ENCODE data around the gene ADAM8.
A peak's percentile ranks its signal among the peaks of the same experiment; 100 is the strongest.

Gene ADAM8

GRCh38 chr10:133312769-133313145 lies 36.1 kb upstream of the ADAM8 start:
- ChIA-PET CTCF (no interaction called here), POLR2A (ENCODE audit: low non-redundant PET) (no interaction called here)
- no peak overlapping the region for H3K27ac ChIP-seq
- TF ChIP-seq, protein P1, sequence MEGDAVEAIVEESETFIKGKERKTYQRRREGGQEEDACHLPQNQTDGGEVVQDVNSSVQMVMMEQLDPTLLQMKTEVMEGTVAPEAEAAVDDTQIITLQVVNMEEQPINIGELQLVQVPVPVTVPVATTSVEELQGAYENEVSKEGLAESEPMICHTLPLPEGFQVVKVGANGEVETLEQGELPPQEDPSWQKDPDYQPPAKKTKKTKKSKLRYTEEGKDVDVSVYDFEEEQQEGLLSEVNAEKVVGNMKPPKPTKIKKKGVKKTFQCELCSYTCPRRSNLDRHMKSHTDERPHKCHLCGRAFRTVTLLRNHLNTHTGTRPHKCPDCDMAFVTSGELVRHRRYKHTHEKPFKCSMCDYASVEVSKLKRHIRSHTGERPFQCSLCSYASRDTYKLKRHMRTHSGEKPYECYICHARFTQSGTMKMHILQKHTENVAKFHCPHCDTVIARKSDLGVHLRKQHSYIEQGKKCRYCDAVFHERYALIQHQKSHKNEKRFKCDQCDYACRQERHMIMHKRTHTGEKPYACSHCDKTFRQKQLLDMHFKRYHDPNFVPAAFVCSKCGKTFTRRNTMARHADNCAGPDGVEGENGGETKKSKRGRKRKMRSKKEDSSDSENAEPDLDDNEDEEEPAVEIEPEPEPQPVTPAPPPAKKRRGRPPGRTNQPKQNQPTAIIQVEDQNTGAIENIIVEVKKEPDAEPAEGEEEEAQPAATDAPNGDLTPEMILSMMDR (conservative IDR thresholded peaks at IDR 0.05; ENCODE audit: low read depth) = no peak
- DNase-seq (ENCODE audit: low spot score) = no peak

DNA sequence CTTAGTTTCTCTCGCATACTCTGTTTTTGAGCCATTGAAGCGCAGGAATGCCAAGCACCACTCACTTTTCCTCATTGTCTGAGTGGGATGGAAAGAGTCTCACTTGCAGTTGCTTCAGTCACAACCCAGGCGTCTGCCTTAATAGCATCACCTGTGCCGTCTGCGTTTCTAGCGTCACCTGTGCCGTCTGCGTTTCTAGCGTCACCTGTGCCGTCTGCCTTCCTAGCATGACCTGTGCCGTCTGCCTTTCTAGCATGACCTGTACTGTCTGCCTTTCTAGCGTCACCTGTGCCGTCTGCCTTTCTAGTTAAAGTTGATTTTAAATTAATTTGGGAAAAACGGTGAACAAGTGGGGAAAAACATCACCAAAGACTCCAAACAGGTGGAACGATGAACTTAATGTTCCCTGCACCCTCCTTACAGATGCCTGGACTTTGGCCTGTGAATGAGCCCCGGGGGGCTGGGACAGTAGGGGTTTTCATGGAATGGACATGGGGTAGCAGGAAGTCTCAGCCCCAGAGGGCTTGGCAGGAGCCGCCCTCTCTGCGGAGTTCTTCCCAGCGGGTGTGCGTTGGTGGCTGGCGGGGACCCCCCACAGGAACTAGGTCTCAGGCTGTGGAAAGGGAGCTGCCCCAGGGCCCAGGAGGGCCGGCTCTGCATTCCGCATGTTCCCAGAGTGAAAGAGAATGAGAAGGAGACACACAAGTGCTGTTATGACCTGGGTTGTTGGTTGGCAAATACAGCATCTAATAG lies 35.5 kb upstream of the ADAM8 start:
- ChIA-PET CTCF (interaction anchor here (1.4 kb wide), 1 partner anchor 18 kb away, joined by 8 read pairs; no protein-coding TSS in a partner anchor), POLR2A (ENCODE audit: low non-redundant PET) (no interaction called here)
- H3K27ac ChIP-seq = no peak overlapping the region
- TF ChIP-seq, protein P1 (conservative IDR thresholded peaks at IDR 0.05; ENCODE audit: low read depth) = no peak
- no peak for DNase-seq (ENCODE audit: low spot score)

DNA sequence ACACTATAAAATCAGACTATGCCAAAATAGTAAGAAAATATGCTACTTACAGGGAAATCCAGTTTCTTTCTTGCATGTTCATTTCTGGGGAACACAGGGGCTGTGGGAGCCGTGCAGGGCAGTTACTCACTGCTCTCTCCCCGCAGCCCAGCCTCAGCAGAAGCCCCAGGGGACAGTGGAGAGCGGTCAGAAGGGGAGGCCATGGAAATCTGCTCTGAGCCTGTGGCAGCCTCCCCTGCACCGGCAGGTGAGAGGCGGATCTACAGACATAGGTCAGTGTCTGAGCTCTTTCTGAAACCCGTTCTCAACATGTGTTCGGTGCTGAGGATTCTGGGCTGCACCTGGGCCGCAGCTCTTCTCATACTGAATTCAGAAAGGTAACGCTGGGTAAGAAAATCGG lies 34.9 kb upstream of the ADAM8 start:
- DNase-seq (ENCODE audit: low spot score) = no peak
- CTCF ChIA-PET = interaction anchor here (1.4 kb wide), 1 partner anchor 18 kb away, joined by 8 read pairs; no protein-coding TSS in a partner anchor
- TF ChIP-seq, protein P1 (conservative IDR thresholded peaks at IDR 0.05; ENCODE audit: low read depth) = no peak
- POLR2A ChIA-PET (ENCODE audit: low non-redundant PET) = no interaction called here
- H3K27ac ChIP-seq = no peak overlapping the region

DNA sequence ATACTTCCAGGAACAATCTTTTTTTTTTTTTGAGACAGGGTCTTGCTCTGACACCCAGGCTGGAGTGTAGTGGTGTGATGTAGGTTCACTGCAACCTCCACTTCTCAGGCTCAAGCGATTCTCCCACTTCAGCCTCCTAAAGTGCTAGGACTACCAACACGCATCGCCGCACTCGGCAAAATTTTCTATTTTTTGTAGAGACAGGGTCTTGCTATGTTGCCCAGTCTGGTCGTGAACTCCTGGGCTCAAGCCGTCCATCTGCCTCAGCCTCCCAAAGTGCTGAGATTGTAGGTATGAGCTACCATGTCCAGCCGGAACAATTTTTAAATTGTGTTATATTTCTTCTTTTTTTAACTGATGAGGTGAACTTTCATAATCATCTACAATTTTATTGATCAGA lies 34.1 kb upstream of the ADAM8 start:
- TF ChIP-seq, protein P1 (conservative IDR thresholded peaks at IDR 0.05; ENCODE audit: low read depth) = no peak
- ChIA-PET POLR2A (ENCODE audit: low non-redundant PET) (no interaction called here), CTCF (no interaction called here)
- H3K27ac ChIP-seq = no peak overlapping the region
- DNase-seq (ENCODE audit: low spot score) = no peak

DNA sequence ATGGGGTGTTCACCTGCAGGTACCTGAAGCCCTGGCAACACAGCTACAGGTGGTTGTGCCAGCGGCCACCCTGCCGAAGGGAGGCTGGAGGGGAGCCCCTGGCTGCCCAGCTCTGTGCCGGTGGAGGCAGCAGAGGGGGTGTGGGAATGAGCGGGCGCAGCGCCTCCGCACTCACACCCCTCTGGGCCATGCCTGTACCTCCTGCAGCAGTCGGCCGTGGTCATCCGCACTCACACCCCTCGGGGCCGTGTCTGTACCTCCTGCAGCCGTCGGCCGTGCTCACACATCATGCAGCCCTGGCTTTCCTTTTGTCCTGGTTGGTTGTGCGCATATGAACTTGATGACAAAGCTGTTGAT lies 33.7 kb upstream of the ADAM8 start:
- peak overlapping the region; percentile 92; the same call in 1 of the 2 replicates for H3K27ac ChIP-seq
- ChIA-PET CTCF (no interaction called here), POLR2A (ENCODE audit: low non-redundant PET) (no interaction called here)
- no peak for DNase-seq (ENCODE audit: low spot score)
- TF ChIP-seq, protein P1 (conservative IDR thresholded peaks at IDR 0.05; ENCODE audit: low read depth) = no peak

GRCh38 chr10:133309720-133310398 lies 33.2 kb upstream of the ADAM8 start:
- peak overlapping the region; percentile 92 for H3K27ac ChIP-seq
- ChIA-PET CTCF (interaction anchor here (0.9 kb wide), 1 partner anchor 31 kb away, joined by 3 read pairs; no protein-coding TSS in a partner anchor), POLR2A (ENCODE audit: low non-redundant PET) (no interaction called here)
- TF ChIP-seq, protein P1 (conservative IDR thresholded peaks at IDR 0.05; ENCODE audit: low read depth) = no peak
- no peak for DNase-seq (ENCODE audit: low spot score)
